WTC11 (cell line): ENCODE measurements around the gene PRR35. TPM values are rescaled to one million over a fixed set of nuclear protein-coding genes. Genes with fewer than 3 reads are reported as not detected.

Experiments
- ATAC-seq: fragments of 200-7000 bp; cut with Tn5 transposase; 2 replicates; pipeline ENCODE4 v1.10.0; 2021; ENCODE audit warnings: mild to moderate bottlenecking, moderate library complexity
- Bru-seq: library from RNA; stranded (reverse); fragments of 400-500 nt; gene quantifications from one replicate; lab custom pipeline; 2021; lab: Mats Ljungman, UMichigan
- CTCF ChIA-PET: fragments of 300-600 bp; sonication (Branson Sonifier 250); formaldehyde crosslinking; loops from one replicate; lab custom pipeline; 2021; ENCODE audit warnings: antibody characterized with exemption; lab: Charles Lee
- POLR2A ChIA-PET: fragments of 350-600 bp; sonication (Branson Sonifier 250); formaldehyde crosslinking; loops from one replicate; lab custom pipeline; 2021; ENCODE audit warnings: antibody characterized with exemption; lab: Charles Lee
- DNase-seq: peaks from one replicate; pipeline ENCODE4 v3.0.0; 2021; ENCODE audit warnings: low spot score
- H3K27ac Mint-ChIP-seq: 2 replicates; pipeline ENCODE4 v1.8.0; 2021; ENCODE audit warnings: mixed read lengths
- H3K27me3 Mint-ChIP-seq: 2 replicates; pipeline ENCODE4 v1.8.0; 2021; ENCODE audit warnings: low read depth, mild to moderate bottlenecking, moderate library complexity, mixed read lengths
- H3K36me3 Mint-ChIP-seq: 2 replicates; pipeline ENCODE4 v1.8.0; 2021; ENCODE audit warnings: mixed read lengths
- H3K4me1 Mint-ChIP-seq: 2 replicates; pipeline ENCODE4 v1.8.0; 2022; ENCODE audit warnings: mixed read lengths
- H3K4me3 Mint-ChIP-seq: 2 replicates; pipeline ENCODE4 v1.8.0; 2021; ENCODE audit warnings: mild to moderate bottlenecking, moderate library complexity, mixed read lengths
- H3K9me3 Mint-ChIP-seq: 2 replicates; pipeline ENCODE4 v1.8.0; 2021; ENCODE audit warnings: mixed read lengths
- CBFB ChIP-seq: sonication (generic); formaldehyde crosslinking; IDR thresholded peaks from 2 replicates; pipeline ENCODE4 v1.8.1; 2022; ENCODE audit warnings: mild to moderate bottlenecking, low read depth, missing genetic modification reagents
- CDX4 ChIP-seq: fragments of 250-450 bp; sonication (Bioruptor Pico); IDR thresholded peaks from 2 replicates; pipeline ENCODE4 v1.9.0; 2021; ENCODE audit warnings: moderate library complexity, mild to moderate bottlenecking, inconsistent platforms, borderline replicate concordance
- CTCF ChIP-seq: fragments of 200-600 bp; IDR thresholded peaks from 2 replicates; pipeline ENCODE4 v1.8.0; 2022; ENCODE audit warnings: antibody characterized with exemption
- E2F5 ChIP-seq: sonication (generic); formaldehyde crosslinking; IDR thresholded peaks from 2 replicates; pipeline ENCODE4 v1.8.1; 2022; ENCODE audit warnings: mild to moderate bottlenecking, moderate library complexity, missing genetic modification reagents
- ERG ChIP-seq: fragments of 250-450 bp; sonication (Bioruptor Pico); IDR thresholded peaks from 2 replicates; pipeline ENCODE4 v1.8.0; 2021; ENCODE audit warnings: mild to moderate bottlenecking
- GRHL2 ChIP-seq: fragments of 250-450 bp; sonication (Bioruptor Pico); IDR thresholded peaks from 2 replicates; pipeline ENCODE4 v1.8.0; 2022; ENCODE audit warnings: mild to moderate bottlenecking, moderate library complexity; ENCODE audit not compliant: insufficient replicate concordance, severe bottlenecking
- HMGXB4 ChIP-seq: sonication (generic); formaldehyde crosslinking; IDR thresholded peaks from 2 replicates; pipeline ENCODE4 v1.8.1; 2023; ENCODE audit warnings: mild to moderate bottlenecking, moderate library complexity, missing genetic modification reagents
- JUN ChIP-seq: sonication (generic); formaldehyde crosslinking; IDR thresholded peaks from 2 replicates; pipeline ENCODE4 v1.8.0; 2023; ENCODE audit warnings: mild to moderate bottlenecking, missing genetic modification reagents
- KAT7 ChIP-seq: sonication (generic); formaldehyde crosslinking; IDR thresholded peaks from 2 replicates; pipeline ENCODE4 v1.8.1; 2023; ENCODE audit warnings: missing genetic modification reagents, mild to moderate bottlenecking, borderline replicate concordance
- NFATC4 ChIP-seq: fragments of 250-450 bp; sonication (Bioruptor Pico); IDR thresholded peaks from 2 replicates; pipeline ENCODE4 v1.9.0; 2021; ENCODE audit warnings: mild to moderate bottlenecking
- NFE2L1 ChIP-seq: sonication (generic); formaldehyde crosslinking; IDR thresholded peaks from 2 replicates; pipeline ENCODE4 v1.8.1; 2023; ENCODE audit warnings: missing genetic modification reagents
- NR3C1 ChIP-seq: sonication (generic); formaldehyde crosslinking; conservative IDR thresholded peaks from 2 replicates; pipeline ENCODE4 v1.8.1; 2023; ENCODE audit warnings: low read depth, mild to moderate bottlenecking, missing genetic modification reagents
- SMAD4 ChIP-seq: sonication (generic); formaldehyde crosslinking; IDR thresholded peaks from 2 replicates; pipeline ENCODE4 v1.8.0; 2022; ENCODE audit warnings: mild to moderate bottlenecking, missing genetic modification reagents
- SOX15 ChIP-seq: fragments of 250-450 bp; sonication (Bioruptor Pico); IDR thresholded peaks from 2 replicates; pipeline ENCODE4 v1.9.0; 2021; ENCODE audit warnings: mild to moderate bottlenecking
- TP53 ChIP-seq: sonication (generic); formaldehyde crosslinking; IDR thresholded peaks from 2 replicates; pipeline ENCODE4 v1.8.1; 2023; ENCODE audit warnings: mild to moderate bottlenecking, missing genetic modification reagents
- ZNF232 ChIP-seq: sonication (generic); formaldehyde crosslinking; IDR thresholded peaks from 2 replicates; pipeline ENCODE4 v1.8.0; 2022; ENCODE audit warnings: mild to moderate bottlenecking, missing genetic modification reagents
- ZNF317 ChIP-seq: sonication (generic); formaldehyde crosslinking; IDR thresholded peaks from 2 replicates; pipeline ENCODE4 v1.8.1; 2023; ENCODE audit warnings: low read depth, mild to moderate bottlenecking, moderate library complexity, missing genetic modification reagents, borderline replicate concordance
- ZNF416 ChIP-seq: fragments of 250-450 bp; sonication (Bioruptor Pico); IDR thresholded peaks from 2 replicates; pipeline ENCODE4 v1.9.0; 2021; ENCODE audit warnings: mild to moderate bottlenecking, inconsistent platforms
- ZNF423 ChIP-seq: fragments of 250-450 bp; sonication (Bioruptor Pico); IDR thresholded peaks from 2 replicates; pipeline ENCODE4 v2.1.2; 2022; ENCODE audit warnings: mild to moderate bottlenecking, moderate library complexity
- ZNF512 ChIP-seq: sonication (generic); formaldehyde crosslinking; IDR thresholded peaks from 2 replicates; pipeline ENCODE4 v1.8.1; 2022; ENCODE audit warnings: missing genetic modification reagents, borderline replicate concordance
- long read RNA-seq, 3 experiments: library from RNA in 1 of 3; library from capped mRNA in 1 of 3; library from polyadenylated mRNA in 1 of 3; unstranded in 2 of 3; stranded (forward) in 1 of 3; transcript quantifications; one replicate each; pipeline ENCODE4 v2.0.0, GENCODE V29; 2021
- total RNA-seq: library from RNA; stranded (reverse); gene quantifications from 3 replicates; pipeline ENCODE4 v1.2.3, GENCODE V29; 2021

PRR35 gene
- total RNA-seq (0.72 to 1.1 TPM (median 0.94 TPM) in 3 replicates), Bru-seq, nascent RNA (percentile 19 among the genes with signal in this experiment)
- long read RNA-seq, experiment 1, partial matches to known transcripts: 1 of 3 reads
- long read RNA-seq, experiment 1, other reads (novel, unspliced or antisense): 2 of 3 reads
- long read RNA-seq, experiment 2: 0 reads
- long read RNA-seq, experiment 3: 0 reads

- H3K9me3 Mint-ChIP-seq: no peaks in the 10 kb centered on the region
- CTCF ChIA-PET: interaction anchor here (1.2 kb wide), 1 partner anchor 19 kb away, joined by 5 read pairs; no protein-coding TSS in a partner anchor
These were observed at the start of gene PRR35 for GRCh38 chr16:560204-560700. Gene PRR35, plus strand, starts transcription at chr16:560394. Its CDS starts 2,901 bp downstream, at chr16:563295.

More at GRCh38 chr16:560204-560700, at the start of gene PRR35:
- Mint-ChIP-seq H3K4me1 (no peaks in the 10 kb centered on the region), H3K4me3 (peak within 1 kb of the TSS; percentile 62), H3K27ac (no peak within 1 kb of the TSS), H3K36me3 (no peaks in the 10 kb centered on the region), H3K27me3 (peaks cover 29% of the 10 kb centered on the region)
- POLR2A ChIA-PET: no interaction called here
- TF ChIP-seq ZNF512 (no peak), TP53 (CRISPR knock-in tag) (no peak), CTCF (no peak), JUN (CRISPR knock-in tag) (no peak), E2F5 (no peak), ZNF317 (CRISPR knock-in tag) (no peak), CDX4 (no peak), GRHL2 (CRISPR knock-in tag) (no peak), CBFB (no peak), SMAD4 (CRISPR knock-in tag) (no peak), ZNF416 (no peak), SOX15 (CRISPR knock-in tag) (no peak), HMGXB4 (CRISPR knock-in tag) (no peak), NR3C1 (CRISPR knock-in tag) (no peak), KAT7 (CRISPR knock-in tag) (no peak), ERG (no peak), NFE2L1 (no peak), NFATC4 (CRISPR knock-in tag) (no peak), ZNF423 (no peak), ZNF232 (CRISPR knock-in tag) (no peak)
- ATAC-seq (no peak), DNase-seq (no peak)
